ENCODE data around the gene TRIM47.

- TF ChIP-seq CTCF (conservative IDR thresholded peaks at IDR 0.05; ENCODE audit: low read depth in 2 of 2) (no peak), ZNF331 (CRISPR knock-in tag; IDR thresholded peaks at IDR 0.05; ENCODE audit: low read depth) (no peak), EZH2 (IDR thresholded peaks at IDR 0.05; ENCODE audit: low read depth, unreplicated experiment) (no peak), REST (IDR thresholded peaks at IDR 0.05; ENCODE audit: unreplicated experiment) (no peak)
These were observed 14.3 kb upstream of the TRIM47 start for GRCh38 chr17:75892556-75893224.

All from GM23338 (cell line).